H7 (cell line): ENCODE measurements around the gene TMEM138. TPM values are rescaled to one million over a fixed set of nuclear protein-coding genes. Genes with fewer than 3 reads are reported as not detected.

ENCODE experiments used
- DNase-seq: peaks from one replicate; pipeline ENCODE4 v3.0.0; 2012
- H3K27me3 ChIP-seq: 2 replicates; pipeline ENCODE4 v1.6.0; 2011; ENCODE audit warnings: mild to moderate bottlenecking, low read length; ENCODE audit not compliant: control insufficient read depth, insufficient read depth
- H3K36me3 ChIP-seq: replicated peaks from 2 replicates; pipeline ENCODE4 v1.5.1; 2011; ENCODE audit warnings: low read length; ENCODE audit not compliant: control insufficient read depth, insufficient read depth
- H3K4me3 ChIP-seq: 2 replicates; pipeline ENCODE4 v1.5.1; 2011; ENCODE audit warnings: low read depth, mild to moderate bottlenecking, control low read depth, low read length, moderate library complexity; ENCODE audit not compliant: insufficient read depth
- total RNA-seq: library from RNA; depleted of rRNA; stranded (reverse); fragments of >200 nt; shearing (Covaris generic); gene quantifications from 2 replicates; pipeline ENCODE4 v1.2.3, GENCODE V29; 2014

TMEM138 gene
- total RNA-seq, 1 experiment from 2014 or later = 33.9 TPM

DNA sequence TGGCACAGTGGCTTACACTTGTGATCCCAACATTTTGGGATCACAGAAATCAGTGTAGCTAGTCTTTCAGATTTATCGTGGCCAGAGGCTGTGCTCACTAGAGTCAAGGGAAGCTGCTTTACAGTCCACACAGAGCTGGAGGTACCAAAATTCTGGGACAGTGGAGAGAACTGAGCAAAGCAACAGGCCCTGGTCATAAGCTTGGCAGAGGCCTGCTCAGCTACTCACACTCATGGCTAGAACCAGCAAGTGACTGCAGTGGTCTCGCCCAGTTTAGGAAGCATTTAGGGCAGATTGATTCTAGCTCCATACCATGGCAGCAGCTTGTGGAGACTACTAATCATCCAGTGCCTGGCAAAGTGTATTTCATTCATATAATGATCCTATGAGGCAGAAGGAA is 39.0 kb downstream of the TMEM138 start:
- DNase-seq = no peak
- Histone ChIP-seq H3K36me3 (peaks cover 25% of the 10 kb centered on the region), H3K27me3 (no peaks in the 10 kb centered on the region), H3K4me3 (no peak overlapping the region)

DNA sequence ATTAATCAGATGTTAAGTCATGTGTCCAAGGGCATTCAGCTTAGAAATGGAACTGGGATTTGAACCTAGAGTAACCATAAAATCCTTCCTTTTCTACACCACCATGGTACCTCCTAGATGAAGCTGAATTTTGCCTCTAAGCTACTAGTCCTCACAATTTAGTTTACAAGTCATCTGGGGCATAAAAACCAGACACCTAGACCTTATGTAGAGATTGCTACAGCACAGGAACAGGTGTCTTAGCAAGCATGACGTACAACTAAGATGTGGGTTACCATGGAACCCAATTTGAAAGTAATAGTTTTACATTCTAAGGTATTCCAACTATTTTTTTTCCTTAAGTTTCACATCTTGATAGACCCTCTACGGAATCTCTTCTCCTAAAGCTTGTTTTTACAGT is 39.4 kb downstream of the TMEM138 start:
- Histone ChIP-seq H3K4me3 (no peak overlapping the region), H3K27me3 (no peaks in the 10 kb centered on the region), H3K36me3 (peaks cover 27% of the 10 kb centered on the region)
- no peak for DNase-seq

DNA sequence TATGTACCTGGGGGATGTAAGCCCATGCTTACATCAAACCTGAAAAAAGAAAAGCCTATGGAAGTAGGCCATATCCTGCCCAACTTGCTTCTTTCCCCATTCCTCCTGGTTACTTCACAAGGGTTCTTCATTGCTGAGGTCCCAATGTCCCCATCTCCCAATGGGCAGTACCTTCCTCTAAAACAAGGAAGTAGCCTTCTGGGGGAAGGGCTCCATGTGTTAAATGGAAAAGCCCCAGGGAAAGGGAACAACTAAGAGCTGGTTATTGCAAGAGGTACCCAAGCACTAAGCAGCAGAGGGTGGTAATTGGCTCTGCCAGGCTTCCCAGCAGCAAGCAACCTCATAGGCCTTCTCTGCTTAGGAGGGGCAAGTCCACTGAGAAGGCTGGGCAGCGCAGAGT is 41.5 kb downstream of the TMEM138 start:
- no peak overlapping the region for H3K4me3 ChIP-seq
- DNase-seq = no peak
- peaks cover 29% of the 10 kb centered on the region for H3K36me3 ChIP-seq
- H3K27me3 ChIP-seq = no peaks in the 10 kb centered on the region

DNA sequence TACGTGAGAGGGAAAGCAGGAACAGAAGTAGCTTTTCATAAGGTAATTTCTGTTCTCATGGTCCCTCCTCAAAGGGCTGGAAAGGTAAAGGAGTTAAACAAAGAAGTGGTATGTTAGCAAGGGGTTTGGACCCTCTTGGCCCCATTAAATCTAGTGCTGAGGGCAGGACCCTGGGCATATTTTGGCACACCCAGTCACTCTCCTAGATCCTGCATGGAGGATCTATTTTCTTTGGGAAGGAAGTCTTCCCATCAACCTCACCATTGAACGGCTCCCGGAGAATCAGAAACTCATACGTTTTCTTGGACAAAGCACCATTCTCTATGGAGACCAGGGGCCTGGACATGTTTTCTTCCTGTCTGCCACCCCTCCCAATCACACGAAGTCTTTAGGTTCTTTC is 41.9 kb downstream of the TMEM138 start:
- peaks cover 28% of the 10 kb centered on the region for H3K36me3 ChIP-seq
- H3K4me3 ChIP-seq = no peak overlapping the region
- no peak for DNase-seq
- no peaks in the 10 kb centered on the region for H3K27me3 ChIP-seq

DNA sequence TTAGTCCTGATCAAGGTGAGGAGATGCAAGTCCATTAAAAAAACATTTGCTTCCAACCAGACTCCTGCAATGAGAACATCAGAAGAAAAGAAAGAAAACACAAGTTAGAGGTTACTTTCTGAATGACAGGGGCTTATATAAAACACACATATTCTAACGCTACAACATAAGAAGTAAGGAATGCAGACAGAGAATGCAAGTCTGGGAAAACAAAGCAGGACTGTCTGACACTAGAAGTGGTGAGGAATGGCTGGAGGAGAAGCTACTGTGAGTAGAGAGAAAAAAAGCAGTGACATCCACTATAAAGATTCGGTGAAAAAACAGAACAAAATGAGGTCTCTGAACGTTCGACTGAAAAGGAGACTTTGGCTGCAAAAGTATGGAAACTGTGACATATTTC is 42.5 kb downstream of the TMEM138 start:
- H3K27me3 ChIP-seq = no peaks in the 10 kb centered on the region
- H3K36me3 ChIP-seq = peaks cover 29% of the 10 kb centered on the region
- DNase-seq = no peak
- no peak overlapping the region for H3K4me3 ChIP-seq

DNA sequence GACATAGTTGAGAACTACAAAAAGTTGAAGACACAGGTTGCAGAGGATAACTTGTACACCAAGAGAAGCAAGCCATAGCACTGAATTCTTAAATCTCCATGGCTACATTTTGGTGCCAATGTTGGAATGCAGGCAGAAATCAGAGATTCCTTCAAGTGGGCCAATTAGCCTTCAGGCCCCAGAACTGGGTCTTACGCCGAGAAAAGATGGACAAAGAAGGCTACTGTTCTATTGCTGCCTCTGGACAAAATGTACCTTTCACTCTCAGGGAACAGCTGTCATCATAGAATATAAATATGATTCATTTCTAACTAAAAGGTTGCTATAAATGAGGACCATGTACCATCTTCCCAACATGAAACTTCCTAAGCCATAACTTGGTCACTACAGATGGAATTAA is 43.9 kb downstream of the TMEM138 start:
- Histone ChIP-seq H3K27me3 (no peaks in the 10 kb centered on the region), H3K36me3 (peaks cover 39% of the 10 kb centered on the region), H3K4me3 (no peak overlapping the region)
- no peak for DNase-seq

DNA sequence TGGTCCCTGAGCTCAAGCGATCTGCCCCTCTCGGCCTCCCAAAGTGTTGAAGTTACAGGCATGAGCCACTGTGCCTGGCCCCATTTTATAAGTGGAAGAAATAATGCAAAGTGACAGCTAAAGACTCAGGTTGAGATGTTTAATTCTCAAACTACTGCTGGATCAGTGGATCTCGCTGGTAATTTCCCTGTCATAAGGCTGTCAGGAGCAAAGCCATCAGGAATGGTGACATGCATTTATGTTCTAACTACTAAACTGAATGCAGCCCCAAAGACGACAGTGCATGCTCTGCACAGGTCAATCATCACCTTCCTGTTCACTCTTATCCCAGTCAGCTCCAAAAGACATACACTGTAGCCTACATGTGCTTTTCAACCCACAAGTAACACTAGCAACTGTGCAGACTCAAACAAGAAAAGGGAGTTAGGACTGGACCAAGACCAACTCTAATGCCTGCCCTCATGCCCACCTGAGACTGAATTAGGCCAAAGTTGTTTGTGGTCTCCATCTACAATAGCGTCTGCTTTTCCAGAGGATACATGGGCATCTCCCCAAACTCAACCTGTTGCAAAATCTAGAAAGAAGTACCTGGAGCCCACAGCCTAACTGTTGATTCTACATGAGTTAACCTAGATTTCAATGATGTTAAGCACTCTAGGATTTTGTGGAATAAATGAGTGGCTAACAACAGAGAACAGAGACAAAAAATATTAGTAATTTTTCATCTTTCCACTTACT is 45.0 kb downstream of the TMEM138 start:
- Histone ChIP-seq H3K36me3 (peaks cover 47% of the 10 kb centered on the region), H3K4me3 (no peak overlapping the region), H3K27me3 (no peaks in the 10 kb centered on the region)
- no peak for DNase-seq

DNA sequence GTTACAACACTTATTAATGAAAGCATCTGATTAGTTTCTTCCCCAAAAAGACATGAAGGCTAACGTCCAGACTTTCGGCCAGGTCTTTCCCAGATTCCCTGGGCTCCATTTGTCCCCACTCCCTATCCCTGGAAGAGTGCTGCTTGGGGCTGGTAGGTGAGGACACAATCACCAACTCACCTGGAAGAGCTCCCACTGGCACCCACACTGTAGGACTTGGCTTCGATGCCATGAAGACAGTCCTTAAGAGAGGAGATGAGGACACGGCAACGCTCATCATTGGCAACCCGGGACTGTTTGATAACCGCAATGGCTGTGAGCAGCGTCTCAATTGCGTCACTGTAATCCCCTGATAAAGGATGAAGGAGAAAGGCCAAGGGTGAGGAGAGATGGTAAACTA is 49.4 kb downstream of the TMEM138 start:
- peaks cover 52% of the 10 kb centered on the region for H3K36me3 ChIP-seq
- no peak overlapping the region for H3K4me3 ChIP-seq
- no peaks in the 10 kb centered on the region for H3K27me3 ChIP-seq
- no peak for DNase-seq

DNA sequence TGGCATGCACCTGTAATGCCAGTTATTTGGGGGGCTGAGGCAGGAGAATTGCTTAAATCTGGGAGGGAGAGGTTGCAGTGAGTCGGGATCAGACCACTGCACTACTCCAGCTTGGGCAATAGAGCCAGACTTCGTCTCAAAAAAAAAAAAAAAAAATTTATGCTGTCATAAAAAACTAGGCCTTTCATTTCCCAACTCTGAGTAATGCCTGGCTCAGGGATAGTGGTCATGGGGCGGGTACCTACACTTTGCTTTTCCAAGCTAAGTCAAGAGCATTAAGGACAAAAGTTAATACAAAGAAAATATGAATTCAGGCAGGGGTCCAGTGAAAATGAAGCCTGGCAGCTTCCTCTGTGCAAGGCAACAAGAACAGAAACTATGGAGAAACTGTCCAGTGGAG is 51.3 kb downstream of the TMEM138 start:
- no peaks in the 10 kb centered on the region for H3K27me3 ChIP-seq
- no peak overlapping the region for H3K4me3 ChIP-seq
- DNase-seq = no peak
- H3K36me3 ChIP-seq = peaks cover 56% of the 10 kb centered on the region

DNA sequence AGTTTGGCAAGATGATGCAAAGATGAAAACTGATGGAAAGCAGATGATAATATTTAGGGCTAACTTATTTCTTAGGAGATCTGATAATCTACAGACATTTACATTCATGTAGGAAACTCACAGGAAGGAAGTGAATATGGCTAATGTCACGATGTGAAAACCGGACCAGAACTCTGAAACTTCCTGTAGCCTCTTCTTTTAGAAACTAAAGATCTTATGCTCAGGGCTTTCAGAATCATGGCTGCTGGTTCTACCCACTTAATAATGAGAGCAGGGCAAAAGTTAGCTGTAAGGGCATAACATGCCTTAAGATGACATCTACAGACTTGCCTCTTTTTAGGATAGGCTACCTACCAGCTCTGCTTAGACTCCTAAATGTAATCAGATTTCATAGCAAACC is 52.4 kb downstream of the TMEM138 start:
- peaks cover 55% of the 10 kb centered on the region for H3K36me3 ChIP-seq
- H3K4me3 ChIP-seq = no peak overlapping the region
- no peak for DNase-seq
- no peaks in the 10 kb centered on the region for H3K27me3 ChIP-seq

DNA sequence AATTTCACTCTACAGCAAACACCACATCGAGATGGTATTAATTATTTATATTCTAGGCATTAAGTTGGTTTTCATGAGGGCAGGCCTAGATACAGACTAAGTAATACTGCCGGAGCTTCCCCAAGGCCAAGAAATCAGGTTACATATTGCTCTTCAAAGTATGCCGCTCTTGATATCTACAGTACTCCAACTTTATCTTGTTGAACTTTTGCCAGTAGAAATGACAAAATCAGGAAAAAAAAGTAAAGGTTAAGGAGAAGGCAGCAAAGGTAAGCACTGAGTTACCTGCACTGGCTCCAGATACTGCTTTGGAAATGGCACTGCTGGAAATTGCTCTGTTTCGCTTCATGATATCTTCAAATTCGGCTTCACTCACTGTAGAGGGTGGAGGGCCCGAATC is 53.2 kb downstream of the TMEM138 start:
- no peak for DNase-seq
- Histone ChIP-seq H3K4me3 (no peak overlapping the region), H3K27me3 (no peaks in the 10 kb centered on the region), H3K36me3 (peaks cover 51% of the 10 kb centered on the region)

DNA sequence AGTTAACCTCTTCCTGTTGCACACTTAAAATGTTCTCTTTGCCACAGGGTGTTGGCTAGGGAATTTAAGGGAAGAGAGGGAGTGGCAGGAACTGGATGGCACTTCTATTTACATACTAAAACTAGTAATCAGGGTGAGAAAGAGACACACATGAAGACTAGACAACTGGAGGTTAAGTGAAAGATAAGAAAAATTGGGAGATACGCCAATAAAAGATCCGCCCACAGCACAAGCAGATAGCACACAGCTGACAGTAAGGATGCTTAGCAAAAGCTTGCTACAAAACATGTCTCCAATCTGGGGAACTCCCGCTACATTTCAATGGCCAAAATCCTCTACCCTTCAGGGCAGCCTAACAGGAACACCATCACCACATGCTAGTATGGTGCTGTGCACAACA is 54.8 kb downstream of the TMEM138 start:
- Histone ChIP-seq H3K36me3 (peaks cover 47% of the 10 kb centered on the region), H3K4me3 (no peak overlapping the region), H3K27me3 (no peaks in the 10 kb centered on the region)
- no peak for DNase-seq

DNA sequence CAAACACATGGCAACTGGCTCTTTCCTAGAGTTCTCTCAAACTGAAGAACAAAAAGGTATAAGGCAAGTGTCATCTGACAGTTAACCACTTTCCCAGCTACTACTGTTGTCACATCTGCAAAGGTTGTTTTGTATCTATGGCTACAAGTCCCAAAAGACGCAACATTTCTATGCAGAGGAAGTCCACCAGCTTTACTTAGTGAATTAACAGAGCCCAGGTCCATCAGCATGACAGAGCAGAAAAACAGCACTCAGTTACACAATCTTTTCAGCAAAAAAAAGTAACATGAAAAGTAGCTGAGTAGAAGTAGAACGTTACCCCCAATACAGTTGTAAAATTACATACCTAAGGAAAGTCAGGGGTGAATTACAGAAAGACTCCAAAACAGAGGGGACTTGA is 55.5 kb downstream of the TMEM138 start:
- H3K36me3 ChIP-seq = peaks cover 48% of the 10 kb centered on the region
- no peak for DNase-seq
- H3K4me3 ChIP-seq = no peak overlapping the region
- H3K27me3 ChIP-seq = no peaks in the 10 kb centered on the region

DNA sequence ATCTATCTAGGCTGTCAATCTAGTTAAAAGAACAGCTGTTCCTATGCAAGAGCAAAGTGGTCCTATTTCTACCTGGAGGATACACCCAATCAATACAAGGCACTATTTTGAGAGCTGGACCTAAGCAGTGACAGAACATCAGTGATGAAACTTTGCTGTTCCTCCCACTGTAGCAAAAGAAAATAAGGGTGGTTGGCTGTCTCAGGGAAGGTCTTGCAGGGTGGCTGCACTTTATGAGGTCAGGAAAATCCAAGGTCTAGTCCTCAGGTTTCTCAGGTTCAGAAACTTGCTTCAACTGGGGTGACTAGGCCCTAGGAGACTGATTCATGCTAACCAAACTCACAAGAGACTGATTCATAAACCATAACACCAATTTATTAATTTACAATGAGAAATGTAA is 56.0 kb downstream of the TMEM138 start:
- H3K4me3 ChIP-seq = no peak overlapping the region
- no peak for DNase-seq
- no peaks in the 10 kb centered on the region for H3K27me3 ChIP-seq
- peaks cover 47% of the 10 kb centered on the region for H3K36me3 ChIP-seq
